GM12878 (cell line): ENCODE data around the gene CCDC106. TPM values are rescaled to one million over a fixed set of nuclear protein-coding genes. Genes with fewer than 3 reads are reported as not detected.

ENCODE experiments used
- ATAC-seq: fragments of 200-7000 bp; cut with Tn5 transposase; 3 replicates; pipeline ENCODE4 v1.9.1; 2020; ENCODE audit warnings: mild to moderate bottlenecking, moderate library complexity
- BruUV-seq: library from RNA; stranded (reverse); fragments of 400-500 nt; replicated peaks from 2 replicates; lab custom pipeline; 2021; lab: Mats Ljungman, UMichigan
- CTCF ChIA-PET: fragments of 300-600 bp; sonication (Branson Sonifier 250); formaldehyde crosslinking; extraction: SDS; loops from one replicate; lab custom pipeline; 2021; ENCODE audit warnings: inconsistent platforms; lab: Yijun Ruan, JAX
- POLR2A ChIA-PET: fragments of 350-600 bp; formaldehyde crosslinking; extraction: SDS; loops from one replicate; lab custom pipeline; 2021; ENCODE audit warnings: inconsistent platforms; lab: Charles Lee
- RAD21 ChIA-PET: fragments of 300-600 bp; sonication (Branson Sonifier 250); formaldehyde crosslinking; loops from one replicate; lab custom pipeline; 2023; ENCODE audit warnings: antibody characterized with exemption; ENCODE audit not compliant: unreplicated experiment; lab: Charles Lee
- SMC1A ChIA-PET: fragments of 300-600 bp; sonication (Branson Sonifier 250); formaldehyde crosslinking; loops from one replicate; lab custom pipeline; 2023; ENCODE audit not compliant: unreplicated experiment, uncharacterized antibody; lab: Charles Lee
- DNase-seq: peaks from one replicate; pipeline ENCODE4 v3.0.0-alpha.2; 2011; ENCODE audit warnings: low read depth, low spot score
- FAIRE-seq: peaks from 3 replicates; lab custom pipeline; 2011; peaks lifted over from hg19 to GRCh38; lab: Jason Lieb, UNC
- H2AFZ ChIP-seq: 2 replicates; pipeline ENCODE4 v1.6.0; 2011; ENCODE audit warnings: low read depth, low read length, control low read depth; ENCODE audit not compliant: control insufficient read depth
- H3K27ac ChIP-seq: 2 replicates; pipeline ENCODE4 v1.5.1; 2011; ENCODE audit warnings: control low read depth; ENCODE audit not compliant: control insufficient read depth, insufficient read depth
- H3K27me3 ChIP-seq, 2 experiments: replicated peaks in 1 of 2; 2 replicates each; pipeline versions ENCODE4 v1.6.0 to v1.6.1; 2011; ENCODE audit warnings: low read length in 1 of 2; ENCODE audit not compliant: control insufficient read depth in 2 of 2, insufficient read depth in 2 of 2
- H3K36me3 ChIP-seq, 2 experiments: 2 replicates each; pipeline ENCODE4 v1.5.1; 2011; ENCODE audit warnings: low read length in 1 of 2; ENCODE audit not compliant: control insufficient read depth in 2 of 2, insufficient read depth in 2 of 2
- H3K4me1 ChIP-seq: 2 replicates; pipeline ENCODE4 v1.6.1; 2011; ENCODE audit warnings: mild to moderate bottlenecking, low read length, moderate library complexity, mixed read lengths; ENCODE audit not compliant: control insufficient read depth, insufficient read depth
- H3K4me2 ChIP-seq: 2 replicates; pipeline ENCODE4 v1.6.0; 2011; ENCODE audit warnings: control low read depth; ENCODE audit not compliant: control insufficient read depth, insufficient read depth
- H3K4me3 ChIP-seq: fragments of 200-600 bp; sonication (generic); 2 replicates; pipeline ENCODE4 v1.5.1; 2016
- H3K79me2 ChIP-seq: 2 replicates; pipeline ENCODE4 v1.6.0; 2011; ENCODE audit warnings: low read length; ENCODE audit not compliant: control insufficient read depth, insufficient read depth
- H3K9ac ChIP-seq: 2 replicates; pipeline ENCODE4 v1.8.0; 2011; ENCODE audit warnings: low read length, control low read depth, mixed read lengths; ENCODE audit not compliant: control insufficient read depth, insufficient read depth
- H3K9me3 ChIP-seq: replicated peaks from 3 replicates; pipeline ENCODE4 v1.5.1; 2011; ENCODE audit warnings: mild to moderate bottlenecking, low read length; ENCODE audit not compliant: control insufficient read depth, insufficient read depth
- H4K20me1 ChIP-seq: 2 replicates; pipeline ENCODE4 v1.6.0; 2011; ENCODE audit not compliant: control insufficient read depth, insufficient read depth
- BHLHE40 ChIP-seq, 2 experiments: fragments of 450-650 bp in 1 of 2; IDR thresholded peaks; 2 replicates each; pipeline ENCODE4 v1.6.1; 2011 to 2017; ENCODE audit warnings: low read depth in 2 of 2, borderline replicate concordance in 1 of 2, improper control_type of control experiment in 1 of 2, low read length in 1 of 2, mild to moderate bottlenecking in 1 of 2
- ESRRA ChIP-seq: IDR thresholded peaks from 2 replicates; pipeline ENCODE4 v1.6.1; 2012; ENCODE audit warnings: mild to moderate bottlenecking, low read length, improper control_type of control experiment
- IRF5 ChIP-seq: fragments of 450-650 bp; IDR thresholded peaks from 2 replicates; pipeline ENCODE4 v1.6.1; 2017; ENCODE audit warnings: borderline replicate concordance
- KAT2A ChIP-seq: conservative IDR thresholded peaks from 2 replicates; pipeline ENCODE4 v1.6.1; 2011; ENCODE audit warnings: low read depth, low read length; ENCODE audit not compliant: control insufficient read depth
- NFYB ChIP-seq: IDR thresholded peaks from 2 replicates; pipeline ENCODE4 v1.6.1; 2011; ENCODE audit warnings: low read depth, mild to moderate bottlenecking, low read length, improper control_type of control experiment, moderate library complexity; ENCODE audit not compliant: insufficient read depth
- PAX8 ChIP-seq: fragments of 450-650 bp; IDR thresholded peaks from 2 replicates; pipeline ENCODE4 v1.6.1; 2017; ENCODE audit warnings: mild to moderate bottlenecking, moderate library complexity
- POLR2A ChIP-seq: IDR thresholded peaks from 2 replicates; pipeline ENCODE4 v1.6.1; 2011; ENCODE audit warnings: low read depth, mild to moderate bottlenecking, low read length
- PRDM15 ChIP-seq: fragments of 450-650 bp; formaldehyde crosslinking; IDR thresholded peaks from 2 replicates; pipeline ENCODE4 v1.4.0; 2020; ENCODE audit warnings: mild to moderate bottlenecking, moderate library complexity
- WGBS: methylation state at CpG from one replicate; pipeline ENCODE4 v1.1.6; 2016; ENCODE audit warnings: low lambda C conversion rate; ENCODE audit not compliant: insufficient replicate concordance, insufficient coverage; ENCODE audit errors: missing lambda C conversion rate; 5-methylcytosine and 5-hydroxymethylcytosine counted together
- in situ Hi-C: fragments of 300-500 bp; cut with MboI; formaldehyde crosslinking; loops from 9 replicates; pipeline ENCODE4 v1.14.3; 2018; ENCODE audit warnings: mixed read lengths
- intact Hi-C: fragments of 100-400 bp; cut with micrococcal nuclease; formaldehyde crosslinking; loops from one replicate; pipeline ENCODE4 v1.14.2; 2022; ENCODE audit not compliant: unreplicated experiment
- polyA plus RNA-seq, 11 experiments: library from polyadenylated mRNA; depleted of rRNA in 4 of 11; unstranded in 6 of 11; stranded (reverse) in 5 of 11; fragments of >200 nt; fragmentation: Nextera tagmentation in 4 of 11; fragmentation: Illumina TruSeq in 1 of 11; extraction: Ambion mirVana in 4 of 11; extraction: Trizol in 1 of 11; gene quantifications; 1 replicate in 1 of 11; 2 replicates in 10 of 11; pipeline versions ENCODE4 v1.2.1 to v1.2.3, GENCODE V29; 2011 to 2016; ENCODE audit warnings: inconsistent platforms in 2 of 11, missing spikeins in 2 of 11, low read depth in 1 of 11
- total RNA-seq, 4 experiments: library from RNA; depleted of rRNA in 3 of 4; stranded (reverse); fragments of >200 nt in 3 of 4; fragmentation: Illumina TruSeq in 1 of 4; extraction: Trizol in 1 of 4; gene quantifications; 2 replicates each; pipeline versions ENCODE4 v1.2.1 to v1.2.3, GENCODE V29; 2013 to 2021

The CCDC106 gene
- total and polyA plus RNA-seq, 10 of the 15 experiments (the other 5 are each of a cell fraction or from before 2014, with no cell fraction given), result 0.04 to 35.9 (median 19.8) TPM

- RAD21 ChIA-PET, result no interaction called here
- Histone ChIP-seq H3K9ac (no peak overlapping the region), H3K36me3 (peaks cover 9 to 48% of the 10 kb centered on the region in 2 experiments; a peak in 3 of 4 replicates), H2AFZ (no peak overlapping the region), H3K27me3 (no peaks in the 10 kb centered on the region), H4K20me1 (peaks cover 5% of the 10 kb centered on the region; the same call in 1 of the 2 replicates), H3K9me3 (no peaks in the 10 kb centered on the region), H3K79me2 (peaks cover 2% of the 10 kb centered on the region; the same call in 1 of the 2 replicates), H3K27ac (no peak overlapping the region), H3K4me3 (no peak overlapping the region)
- no peak for ATAC-seq
- no TSS peak for BruUV-seq
- POLR2A ChIA-PET, result no interaction called here
- DNase-seq, result no peak
- in situ Hi-C loops, result no loop called here
- 94% methylated on average over 31 of the region's 31 CpGs for WGBS
- CTCF ChIA-PET, result no interaction called here
- SMC1A ChIA-PET, result no interaction called here
- no peak for FAIRE-seq
- TF ChIP-seq PAX8, result no peak
- peak; percentile 54 for TF ChIP-seq POLR2A
- no peak for TF ChIP-seq IRF5
- no peak for TF ChIP-seq BHLHE40 (IDR thresholded peaks at IDR 0.05; ENCODE audit: borderline replicate concordance in 1 of 2, low read depth in 2 of 2, low read length in 1 of 2)
- no peak for TF ChIP-seq NFYB
- no peak for TF ChIP-seq PRDM15 (CRISPR knock-in tag)
- no peak for TF ChIP-seq ESRRA
- no peak for TF ChIP-seq KAT2A
- TF ChIP-seq, all 136 proteins: peak for 1
- Histone ChIP-seq H3K4me2 (no peak overlapping the region), H3K4me1 (no peaks in the 10 kb centered on the region)
- intact Hi-C loops, result no loop called here
These were observed 42.9 kb downstream of the CCDC106 start for GRCh38 chr19:55690769-55691545.
